B cell (primary cell): ENCODE data around the gene CACNA1A. TPM values are rescaled to one million over a fixed set of nuclear protein-coding genes. Genes with fewer than 3 reads are reported as not detected.

ENCODE experiments used
- ATAC-seq: fragments of 200-7000 bp; cut with Tn5 transposase; one replicate; pipeline ENCODE4 v1.10.0; 2021; ENCODE audit warnings: low read depth, mild to moderate bottlenecking, moderate number of reproducible peaks, moderate library complexity
- CTCF ChIA-PET: fragments of 350-600 bp; sonication (Branson Sonifier 250); formaldehyde crosslinking; loops from one replicate; lab custom pipeline; 2021; ENCODE audit warnings: antibody characterized with exemption, inconsistent platforms; lab: Charles Lee
- POLR2A ChIA-PET: fragments of 350-600 bp; sonication (Branson Sonifier 250); formaldehyde crosslinking; loops from one replicate; lab custom pipeline; 2021; ENCODE audit warnings: antibody characterized with exemption; lab: Charles Lee
- DNase-seq: peaks from one replicate; pipeline ENCODE4 v3.0.0; 2013
- H2AFZ ChIP-seq: 2 replicates; pipeline ENCODE4 v1.6.1; 2012; ENCODE audit warnings: mild to moderate bottlenecking, low read depth, low read length; ENCODE audit not compliant: insufficient read depth, poor library complexity, severe bottlenecking
- H3K27ac ChIP-seq, 2 donors: 1 replicate in 1 of 2; 2 replicates in 1 of 2; pipeline ENCODE4 v1.5.1; 2012 to 2013; ENCODE audit warnings: low read length in 2 of 2, mild to moderate bottlenecking in 2 of 2, moderate library complexity in 1 of 2
- H3K27me3 ChIP-seq, 4 experiments: fragments of 200-600 bp in 1 of 4; sonication (generic) in 1 of 4; replicated peaks in 1 of 4; 1 replicate in 2 of 4; 2 replicates in 2 of 4; pipeline versions ENCODE4 v1.6.1 to v1.7.0; 2013 to 2016; ENCODE audit warnings: low read length in 3 of 4, mild to moderate bottlenecking in 2 of 4, mixed read lengths in 1 of 4, moderate library complexity in 1 of 4; ENCODE audit not compliant: insufficient read depth in 4 of 4, control insufficient read depth in 3 of 4; ENCODE audit errors: control extremely low read depth in 1 of 4
- H3K36me3 ChIP-seq, 2 experiments: replicated peaks in 1 of 2; 1 replicate in 1 of 2; 2 replicates in 1 of 2; pipeline versions ENCODE4 v1.6.1 to v1.7.1; 2013; ENCODE audit warnings: low read length in 1 of 2; ENCODE audit not compliant: insufficient read depth in 2 of 2, control insufficient read depth in 1 of 2; ENCODE audit errors: control extremely low read depth in 1 of 2, extremely low read depth in 1 of 2
- H3K4me1 ChIP-seq, 2 donors: fragments of 200-600 bp in 1 of 2; sonication (generic) in 1 of 2; 1 replicate in 1 of 2; 2 replicates in 1 of 2; pipeline versions ENCODE4 v1.5.1 to v1.6.1; 2013 to 2017; ENCODE audit warnings: low read length in 2 of 2; ENCODE audit not compliant: control insufficient read depth in 2 of 2, insufficient read depth in 2 of 2
- H3K4me2 ChIP-seq: replicated peaks from 2 replicates; pipeline ENCODE3; 2012; ENCODE audit warnings: mild to moderate bottlenecking, low read depth, low read length; ENCODE audit not compliant: poor library complexity, severe bottlenecking
- H3K4me3 ChIP-seq, 5 experiments: fragments of 200-600 bp in 1 of 5; sonication (generic) in 1 of 5; 1 replicate in 3 of 5; 2 replicates in 2 of 5; pipeline versions ENCODE4 v1.5.1 to v1.7.0; 2011 to 2016; ENCODE audit warnings: low read length in 4 of 5, mild to moderate bottlenecking in 4 of 5, low read depth in 2 of 5, control low read depth in 1 of 5, moderate library complexity in 1 of 5; ENCODE audit not compliant: insufficient read depth in 1 of 5; ENCODE audit errors: control extremely low read depth in 1 of 5, extremely low read depth in 1 of 5
- H3K79me2 ChIP-seq: fragments of 200-600 bp; sonication (generic); one replicate; pipeline ENCODE4 v1.6.0; 2016; ENCODE audit warnings: low read length; ENCODE audit not compliant: control insufficient read depth, insufficient read depth
- H3K9ac ChIP-seq: fragments of 200-600 bp; sonication (generic); 2 replicates; pipeline ENCODE4 v1.6.1; 2017; ENCODE audit warnings: mild to moderate bottlenecking, low read length, moderate library complexity
- H3K9me3 ChIP-seq, 3 donors: one replicate each; pipeline versions ENCODE4 v1.6.1 to v1.7.1; 2013; ENCODE audit warnings: low read length in 2 of 3; ENCODE audit not compliant: control insufficient read depth in 2 of 3, insufficient read depth in 1 of 3; ENCODE audit errors: control extremely low read depth in 1 of 3
- H4K20me1 ChIP-seq: 2 replicates; pipeline ENCODE4 v1.6.0; 2012; ENCODE audit warnings: mild to moderate bottlenecking, low read length; ENCODE audit not compliant: insufficient read depth, control insufficient read depth, poor library complexity, severe bottlenecking
- H3K27ac Mint-ChIP-seq: one replicate; pipeline ENCODE4 v1.8.0; 2021; ENCODE audit warnings: mixed read lengths
- H3K27me3 Mint-ChIP-seq: one replicate; pipeline ENCODE4 v1.8.0; 2021; ENCODE audit warnings: mixed read lengths
- H3K4me1 Mint-ChIP-seq: one replicate; pipeline ENCODE4 v1.8.0; 2021; ENCODE audit warnings: mixed read lengths
- H3K4me3 Mint-ChIP-seq: one replicate; pipeline ENCODE4 v1.8.0; 2021; ENCODE audit warnings: mixed read lengths
- H3K9me3 Mint-ChIP-seq: one replicate; pipeline ENCODE4 v1.8.0; 2022; ENCODE audit warnings: mixed read lengths; ENCODE audit not compliant: insufficient read depth
- CTCF ChIP-seq: fragments of 200-600 bp; IDR thresholded peaks from one replicate; pipeline ENCODE4 v1.8.0; 2022; ENCODE audit warnings: antibody characterized with exemption, mild to moderate bottlenecking
- EZH2 ChIP-seq: IDR thresholded peaks from 2 replicates; pipeline ENCODE4 v1.6.1; 2012; ENCODE audit warnings: borderline replicate concordance, low read depth, mild to moderate bottlenecking, moderate library complexity, low read length; ENCODE audit not compliant: insufficient read depth, poor library complexity, severe bottlenecking
- whole genome bisulfite sequencing: methylation state at CpG from one replicate; pipeline ENCODE4 v1.1.5; 2013; ENCODE audit warnings: missing lambda C conversion rate; ENCODE audit not compliant: insufficient coverage; 5-methylcytosine and 5-hydroxymethylcytosine counted together
- intact Hi-C: fragments of 100-400 bp; cut with micrococcal nuclease; formaldehyde crosslinking; loops from one replicate; pipeline ENCODE4 v1.10.0; 2022
- polyA plus RNA-seq: library from polyadenylated mRNA; depleted of rRNA; stranded (reverse); fragments of >200 nt; gene quantifications from 2 replicates; pipeline ENCODE4 v1.2.3, GENCODE V29; 2012
- total RNA-seq, 2 donors: library from RNA; stranded (reverse); fragments of 120-200 nt in 1 of 2; gene quantifications; 1 replicate in 1 of 2; 2 replicates in 1 of 2; pipeline versions ENCODE4 v1.2.3 to v1.2.4, GENCODE V29; 2013 to 2022

The CACNA1A gene
- total and polyA plus RNA-seq, 2 donors (not counting 1 experiment from before 2014, with no cell fraction given): 1.2 to 1.3 TPM

- Mint-ChIP-seq H3K4me3 (no peak overlapping the region), H3K9me3 (no peaks in the 10 kb centered on the region), H3K27me3 (peaks cover 11% of the 10 kb centered on the region), H3K4me1 (no peaks in the 10 kb centered on the region), H3K27ac (no peak overlapping the region)
- no peaks in the 10 kb centered on the region for H3K36me3 ChIP-seq
- ChIA-PET POLR2A (no interaction called here), CTCF (no interaction called here)
- H4K20me1 ChIP-seq: no peaks in the 10 kb centered on the region
- ATAC-seq (no peak), DNase-seq (no peak)
- WGBS: 83% methylated on average over 5 of the region's 6 CpGs
- no peak overlapping the region for H3K9ac ChIP-seq
- no peaks in the 10 kb centered on the region for H3K4me1 ChIP-seq
- no peak overlapping the region for H3K4me3 ChIP-seq
- H3K79me2 ChIP-seq: no peaks in the 10 kb centered on the region
- H3K27ac ChIP-seq: no peak overlapping the region
- intact Hi-C loops: no loop called here
- no peak overlapping the region for H3K4me2 ChIP-seq
- H3K27me3 ChIP-seq: peaks cover 0 to 3% (median 0%) of the 10 kb centered on the region in 4 experiments
- H3K9me3 ChIP-seq: peaks cover 0 to 15% (median 0%) of the 10 kb centered on the region in 3 donors
- TF ChIP-seq CTCF: no peak
- TF ChIP-seq EZH2: no peak
- H2AFZ ChIP-seq: no peak overlapping the region
Observed at GRCh38 chr19:13437919-13438618, 68.2 kb downstream of the CACNA1A start.

- H2AFZ ChIP-seq: no peak overlapping the region
- DNase-seq (no peak), ATAC-seq (no peak)
- peaks cover 0 to 9% (median 0%) of the 10 kb centered on the region in 3 donors for H3K9me3 ChIP-seq
- ChIA-PET POLR2A (no interaction called here), CTCF (interaction anchor here (1.6 kb wide), 1 partner anchor 19 kb away, joined by 4 read pairs; no protein-coding TSS in a partner anchor)
- H3K36me3 ChIP-seq: no peaks in the 10 kb centered on the region
- 20% methylated on average over 1 of the region's 1 CpG for WGBS
- intact Hi-C loops: no loop called here
- H3K9ac ChIP-seq: no peak overlapping the region
- no peaks in the 10 kb centered on the region for H3K4me1 ChIP-seq
- no peak overlapping the region for H3K27ac ChIP-seq
- Mint-ChIP-seq H3K9me3 (no peaks in the 10 kb centered on the region), H3K4me1 (no peaks in the 10 kb centered on the region), H3K4me3 (no peak overlapping the region), H3K27me3 (peaks cover 14% of the 10 kb centered on the region), H3K27ac (no peak overlapping the region)
- no peaks in the 10 kb centered on the region for H3K79me2 ChIP-seq
- H4K20me1 ChIP-seq: no peaks in the 10 kb centered on the region
- no peak overlapping the region for H3K4me2 ChIP-seq
- H3K27me3 ChIP-seq: no peaks in the 10 kb centered on the region
- TF ChIP-seq CTCF (no peak), EZH2 (no peak)
- no peak overlapping the region for H3K4me3 ChIP-seq
Observed at GRCh38 chr19:13436352-13436751, 69.9 kb downstream of the CACNA1A start.
